Vagina (tissue), 2 donors: ENCODE measurements around the gene LPO. TPM values are rescaled to one million over a fixed set of nuclear protein-coding genes. Genes with fewer than 3 reads are reported as not detected.

Experiments used
- DNase-seq, 2 donors: peaks; one replicate each; pipeline ENCODE4 v3.0.0-alpha.2; 2017; ENCODE audit errors: extremely low spot score in 2 of 2
- H3K27ac ChIP-seq: fragments of 200-600 bp; sonication (generic); one replicate; pipeline ENCODE4 v1.5.1; 2019
- H3K27me3 ChIP-seq: fragments of 200-600 bp; sonication (generic); one replicate; pipeline ENCODE4 v1.5.1; 2019
- H3K36me3 ChIP-seq, 2 donors: fragments of 200-600 bp; sonication (generic); one replicate each; pipeline ENCODE4 v1.5.1; 2017 to 2019
- H3K4me1 ChIP-seq: fragments of 200-600 bp; sonication (generic); one replicate; pipeline ENCODE4 v1.5.1; 2019
- H3K4me3 ChIP-seq, 2 donors: fragments of 200-600 bp; sonication (generic); 1 replicate in 1 of 2; 2 replicates in 1 of 2; pipeline ENCODE4 v1.5.1; 2016 to 2019
- H3K9me3 ChIP-seq: fragments of 200-600 bp; sonication (generic); one replicate; pipeline ENCODE4 v1.5.1; 2019
- POLR2A ChIP-seq, 2 donors: fragments of 450-650 bp; IDR thresholded peaks; one replicate each; pipeline ENCODE4 v1.6.1; 2017; ENCODE audit warnings: antibody characterized with exemption in 2 of 2, mild to moderate bottlenecking in 2 of 2, moderate library complexity in 2 of 2
- POLR2AphosphoS5 ChIP-seq, 2 donors: sonication (generic); formaldehyde crosslinking; IDR thresholded peaks; one replicate each; pipeline ENCODE4 v1.9.0; 2017; ENCODE audit warnings: antibody characterized with exemption in 2 of 2, mild to moderate bottlenecking in 2 of 2, low read depth in 1 of 2; ENCODE audit not compliant: insufficient read depth in 1 of 2
- intact Hi-C: fragments of 100-400 bp; cut with DNase I; formaldehyde crosslinking; loops from one replicate; pipeline ENCODE4 v1.15.1; 2023
- total RNA-seq: library from RNA; depleted of rRNA; stranded (reverse); fragments of >200 nt; gene quantifications from one replicate; pipeline ENCODE4 v1.2.3, GENCODE V29; 2016
- TF ChIP-seq, protein P1 (sequence below), 3 experiments: fragments of 450-650 bp in 2 of 3; fragments of 200-600 bp in 1 of 3; sonication (generic) in 1 of 3; IDR thresholded peaks; one replicate each; pipeline ENCODE4 v1.5.1; 2017 to 2019; ENCODE audit warnings: antibody characterized with exemption in 3 of 3, mild to moderate bottlenecking in 2 of 3, moderate library complexity in 2 of 3

Gene LPO
- total RNA-seq, 1 donor from 2014 or later: not detected

DNA sequence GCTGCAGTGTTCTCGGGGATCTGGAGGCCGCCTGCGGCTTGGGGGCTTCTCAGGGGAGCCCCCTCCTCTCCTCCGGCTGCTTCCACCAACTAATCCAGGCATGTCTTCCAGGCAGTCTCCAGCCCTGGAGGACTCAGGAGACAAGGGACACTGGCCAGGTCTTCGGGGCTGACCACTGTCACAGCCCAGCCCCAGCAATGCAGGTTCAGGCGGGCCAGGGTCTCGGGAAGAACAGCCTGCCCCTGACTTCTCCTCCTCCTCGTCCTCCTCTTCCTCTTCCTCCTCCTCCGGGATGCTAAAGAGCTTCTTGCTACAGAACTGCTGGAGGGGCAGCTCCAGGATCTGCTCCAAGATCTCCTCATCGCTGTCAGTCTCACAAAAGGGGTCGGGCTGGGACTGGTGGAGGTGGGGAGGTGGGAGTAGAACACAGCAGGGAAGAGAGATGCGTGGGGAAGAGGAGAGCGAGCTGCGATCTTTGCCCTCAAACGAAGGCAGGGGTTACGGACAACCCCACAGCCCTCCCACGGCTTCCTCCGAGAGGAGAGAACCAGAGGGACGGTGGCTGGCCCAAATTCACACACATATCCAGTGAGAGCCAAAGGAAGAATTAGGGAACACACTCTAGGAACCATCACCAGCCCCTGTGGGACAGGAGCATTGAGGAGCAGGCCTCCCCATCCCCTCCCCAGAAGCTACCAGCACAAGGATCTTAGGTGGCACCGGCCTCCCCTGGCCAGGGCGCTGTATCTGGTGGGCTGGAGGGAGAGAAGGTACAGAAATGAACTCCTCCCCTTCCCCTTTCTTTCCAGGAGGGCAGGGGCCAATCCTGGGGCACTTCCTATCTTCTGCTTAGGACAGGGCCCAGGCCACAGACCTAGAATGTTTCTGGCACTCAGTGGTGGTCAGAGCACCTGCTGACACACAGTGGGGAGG lies 70.9 kb downstream of the LPO start:
- Histone ChIP-seq H3K27me3 (no peaks in the 10 kb centered on the region), H3K36me3 (no peaks in the 10 kb centered on the region), H3K4me1 (no peaks in the 10 kb centered on the region), H3K27ac (no peak overlapping the region), H3K4me3 (no peak overlapping the region), H3K9me3 (no peaks in the 10 kb centered on the region)
- peak in 1 of 2 donors; percentile 94 for DNase-seq
- intact Hi-C loops: no loop called here
- TF ChIP-seq, protein P1, sequence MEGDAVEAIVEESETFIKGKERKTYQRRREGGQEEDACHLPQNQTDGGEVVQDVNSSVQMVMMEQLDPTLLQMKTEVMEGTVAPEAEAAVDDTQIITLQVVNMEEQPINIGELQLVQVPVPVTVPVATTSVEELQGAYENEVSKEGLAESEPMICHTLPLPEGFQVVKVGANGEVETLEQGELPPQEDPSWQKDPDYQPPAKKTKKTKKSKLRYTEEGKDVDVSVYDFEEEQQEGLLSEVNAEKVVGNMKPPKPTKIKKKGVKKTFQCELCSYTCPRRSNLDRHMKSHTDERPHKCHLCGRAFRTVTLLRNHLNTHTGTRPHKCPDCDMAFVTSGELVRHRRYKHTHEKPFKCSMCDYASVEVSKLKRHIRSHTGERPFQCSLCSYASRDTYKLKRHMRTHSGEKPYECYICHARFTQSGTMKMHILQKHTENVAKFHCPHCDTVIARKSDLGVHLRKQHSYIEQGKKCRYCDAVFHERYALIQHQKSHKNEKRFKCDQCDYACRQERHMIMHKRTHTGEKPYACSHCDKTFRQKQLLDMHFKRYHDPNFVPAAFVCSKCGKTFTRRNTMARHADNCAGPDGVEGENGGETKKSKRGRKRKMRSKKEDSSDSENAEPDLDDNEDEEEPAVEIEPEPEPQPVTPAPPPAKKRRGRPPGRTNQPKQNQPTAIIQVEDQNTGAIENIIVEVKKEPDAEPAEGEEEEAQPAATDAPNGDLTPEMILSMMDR (IDR thresholded peaks at IDR 0.05): no peak
- no peak for TF ChIP-seq POLR2A (IDR thresholded peaks at IDR 0.05)
- no peak for TF ChIP-seq POLR2AphosphoS5 (IDR thresholded peaks at IDR 0.05; ENCODE audit: insufficient read depth in 1 of 2, low read depth in 1 of 2)

DNA sequence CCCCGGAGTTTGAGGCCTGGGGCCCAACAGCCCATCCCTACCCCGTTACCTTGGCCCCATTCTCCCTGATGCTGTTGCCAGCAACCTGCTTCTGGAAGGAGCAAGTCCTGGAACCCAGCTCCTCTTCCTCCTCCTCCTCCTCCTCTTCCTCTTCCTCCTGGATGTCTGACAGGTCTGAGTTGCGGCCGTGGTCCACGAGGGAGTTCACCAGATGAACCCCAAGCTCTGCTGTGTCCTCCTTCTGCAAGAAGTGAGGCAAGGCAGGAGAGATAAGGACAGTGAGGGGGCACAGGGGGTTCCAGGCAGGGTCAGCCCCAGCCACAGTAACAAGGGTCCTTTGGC lies 71.5 kb downstream of the LPO start:
- intact Hi-C loops: no loop called here
- H3K4me1 ChIP-seq: no peaks in the 10 kb centered on the region
- no peaks in the 10 kb centered on the region for H3K9me3 ChIP-seq

DNA sequence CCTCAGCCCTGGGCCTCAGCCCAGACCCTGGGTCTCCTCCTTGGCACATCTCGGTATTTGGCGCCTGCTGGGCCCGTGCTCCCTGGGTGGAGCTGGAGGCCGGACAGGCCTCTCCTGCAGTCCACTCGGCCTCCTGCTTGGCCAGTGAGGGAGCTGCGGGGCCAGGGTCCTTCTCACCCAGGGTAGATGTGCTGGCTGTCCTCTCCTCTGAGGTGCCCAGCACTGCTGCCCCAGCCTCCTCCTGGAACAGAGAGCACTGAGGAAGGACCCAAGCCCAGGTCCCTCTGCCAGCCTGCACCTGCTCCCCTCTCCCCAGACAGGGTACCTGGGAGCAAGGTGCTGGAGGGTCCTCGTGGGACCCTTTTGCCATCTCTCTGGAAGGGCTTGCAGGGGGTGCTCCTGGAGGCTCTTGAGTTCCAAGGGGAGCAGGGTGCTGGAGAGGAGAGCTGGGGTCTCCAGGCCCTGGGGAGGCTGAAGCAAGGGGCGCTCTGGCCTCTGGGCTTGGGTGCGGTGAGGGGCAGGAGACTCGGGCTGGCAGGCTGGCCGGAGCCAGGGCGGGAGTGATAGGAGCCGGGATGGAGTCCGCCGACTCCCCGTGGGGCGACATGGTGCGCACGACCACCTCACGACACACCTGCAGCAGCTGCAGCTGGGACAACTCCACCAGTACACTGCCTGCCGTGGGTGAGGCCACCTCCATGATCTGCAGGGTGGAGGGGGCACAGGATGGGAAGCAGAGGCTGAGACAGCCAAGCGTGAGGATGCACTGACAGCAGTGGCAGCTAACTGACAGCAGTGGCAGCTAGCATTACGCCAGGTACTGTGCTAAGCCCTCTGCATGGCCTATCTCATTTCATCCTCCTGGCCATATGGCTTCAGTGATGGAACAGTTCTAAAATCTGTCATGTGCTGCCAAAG lies 72.4 kb downstream of the LPO start:
- intact Hi-C loops: no loop called here
- no peaks in the 10 kb centered on the region for H3K27me3 ChIP-seq
- H3K36me3 ChIP-seq: no peaks in the 10 kb centered on the region
- TF ChIP-seq POLR2AphosphoS5 (IDR thresholded peaks at IDR 0.05; ENCODE audit: insufficient read depth in 1 of 2, low read depth in 1 of 2): no peak
- no peak for TF ChIP-seq POLR2A (IDR thresholded peaks at IDR 0.05)
- TF ChIP-seq, protein P1 (IDR thresholded peaks at IDR 0.05): no peak
- H3K4me1 ChIP-seq: no peaks in the 10 kb centered on the region
- H3K9me3 ChIP-seq: no peaks in the 10 kb centered on the region
- no peak overlapping the region for H3K27ac ChIP-seq
- no peak overlapping the region for H3K4me3 ChIP-seq
- peak; percentile 77 to 88 for DNase-seq

More for the DNA sequence above, 71.5 kb downstream of the LPO start:
- Histone ChIP-seq H3K4me3 (no peak overlapping the region), H3K27me3 (no peaks in the 10 kb centered on the region), H3K27ac (no peak overlapping the region), H3K36me3 (no peaks in the 10 kb centered on the region)
- peak in 1 of 2 donors; percentile 72 for DNase-seq
- TF ChIP-seq POLR2AphosphoS5 (IDR thresholded peaks at IDR 0.05; ENCODE audit: insufficient read depth in 1 of 2, low read depth in 1 of 2) (no peak), POLR2A (IDR thresholded peaks at IDR 0.05) (no peak)
- TF ChIP-seq, protein P1 (IDR thresholded peaks at IDR 0.05): no peak

DNA sequence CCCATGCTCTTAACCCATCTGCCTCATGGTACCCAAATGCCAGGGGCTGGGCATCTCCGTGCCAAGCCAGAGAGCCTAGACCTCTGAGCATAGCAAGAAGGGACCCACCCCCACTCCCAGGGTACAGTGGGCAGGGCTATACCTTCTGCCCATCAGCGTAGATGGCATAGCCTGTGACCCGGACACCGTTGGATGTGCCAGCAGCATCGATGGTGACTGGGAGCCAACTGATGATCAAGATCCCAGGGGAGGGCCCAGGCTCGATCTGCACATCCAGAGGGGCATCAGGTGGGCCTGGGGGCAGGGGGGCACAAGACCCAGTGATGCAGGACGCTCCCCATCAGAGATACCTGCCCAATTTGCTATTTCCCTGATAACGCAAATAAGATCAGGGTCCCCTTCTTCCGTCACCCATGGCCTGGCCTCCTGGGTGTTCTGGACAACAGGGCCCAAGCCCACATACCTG lies 73.1 kb downstream of the LPO start:
- H3K36me3 ChIP-seq: no peaks in the 10 kb centered on the region
- no peaks in the 10 kb centered on the region for H3K27me3 ChIP-seq
- no peaks in the 10 kb centered on the region for H3K9me3 ChIP-seq
- intact Hi-C loops: no loop called here
- peak in 1 of 2 donors; percentile 87 for DNase-seq
- TF ChIP-seq POLR2AphosphoS5 (IDR thresholded peaks at IDR 0.05; ENCODE audit: insufficient read depth in 1 of 2, low read depth in 1 of 2) (no peak), POLR2A (IDR thresholded peaks at IDR 0.05) (no peak)
- TF ChIP-seq, protein P1 (IDR thresholded peaks at IDR 0.05): no peak
- H3K27ac ChIP-seq: no peak overlapping the region
- H3K4me3 ChIP-seq: no peak overlapping the region
- no peaks in the 10 kb centered on the region for H3K4me1 ChIP-seq
